Raji (cell line): ENCODE data around the gene CYP27C1.

Source experiments
- POLR2A ChIP-seq: IDR thresholded peaks from 2 replicates; pipeline ENCODE4 v1.6.1; 2011; ENCODE audit warnings: low read depth, low read length, control low read depth; ENCODE audit not compliant: insufficient read depth

Gene CYP27C1

GRCh38 chr2:127153691-127154158 lies 66.4 kb downstream of the CYP27C1 start:
- no peak for TF ChIP-seq POLR2A

DNA sequence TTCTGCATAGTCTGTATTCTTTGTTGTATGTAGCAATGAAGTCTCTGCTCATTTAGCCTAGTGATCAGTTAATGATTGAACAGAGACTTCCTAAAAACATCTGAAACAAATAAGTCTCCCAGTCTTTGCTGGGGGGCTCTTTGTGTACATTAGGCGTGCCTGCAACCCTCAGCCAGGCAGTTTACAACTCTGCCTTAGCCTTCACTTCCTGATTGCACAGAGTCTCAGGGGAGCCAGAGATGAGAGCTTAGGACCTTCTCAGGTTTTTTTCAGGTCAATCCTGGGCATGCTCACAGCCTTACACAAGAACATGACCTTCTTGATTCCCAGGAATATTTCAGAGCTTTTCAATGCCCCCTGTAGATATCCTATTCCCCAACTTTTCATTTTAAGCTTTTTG lies 69.1 kb downstream of the CYP27C1 start:
- TF ChIP-seq POLR2A = no peak

DNA sequence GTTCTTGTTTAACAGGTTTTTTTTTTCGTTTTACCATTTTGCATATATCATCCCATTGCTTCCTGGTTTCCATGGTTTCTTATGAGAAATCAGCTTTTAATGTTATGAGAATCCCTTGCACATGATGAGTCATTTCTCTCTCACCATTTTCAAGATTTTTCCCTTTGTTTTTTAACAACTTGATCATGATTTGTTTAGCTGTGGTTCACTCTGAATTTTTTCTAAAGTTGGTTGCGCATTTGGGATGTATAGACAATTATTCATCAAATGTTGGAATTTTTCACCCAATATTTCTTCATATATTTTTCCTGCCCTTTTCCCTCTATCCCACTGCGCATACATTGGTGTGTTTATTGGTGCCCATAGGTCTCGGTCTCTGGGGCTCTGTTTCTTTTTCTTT lies 70.7 kb downstream of the CYP27C1 start:
- TF ChIP-seq POLR2A = no peak

DNA sequence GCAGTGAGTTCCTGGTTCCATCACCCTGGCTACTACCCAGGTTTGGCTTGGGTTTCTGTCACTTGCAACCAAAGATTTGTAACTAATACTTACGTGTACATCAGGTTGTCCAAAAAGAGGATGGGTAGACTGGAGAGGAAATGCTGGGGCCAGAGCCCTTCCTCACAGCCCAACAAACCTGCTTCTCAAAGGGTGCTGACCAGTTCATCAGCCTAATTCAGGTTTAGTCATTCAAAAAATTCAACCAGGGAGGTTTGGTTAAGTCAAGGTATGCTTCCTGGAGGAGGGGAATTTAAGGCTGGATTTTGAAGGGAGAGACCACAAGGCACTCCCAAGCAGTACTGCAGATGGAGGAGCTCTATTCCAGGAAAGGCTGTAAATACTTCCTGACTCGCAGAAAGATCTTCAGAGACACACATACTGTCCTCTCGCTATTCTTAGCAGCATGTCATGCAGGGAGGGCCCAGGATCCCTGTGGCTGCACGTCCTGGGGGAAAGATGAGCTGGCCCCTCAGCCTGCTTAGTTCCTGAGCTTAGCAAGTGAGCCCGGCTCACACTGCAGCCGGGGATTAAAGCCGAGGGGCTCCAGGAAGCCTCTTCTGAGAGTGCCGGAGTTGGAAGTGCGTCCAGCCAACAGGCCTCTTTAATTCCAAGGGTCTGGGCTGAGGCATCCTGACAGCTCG lies 73.1 kb downstream of the CYP27C1 start:
- TF ChIP-seq POLR2A = no peak

GRCh38 chr2:127146071-127146725 lies 73.9 kb downstream of the CYP27C1 start:
- no peak for TF ChIP-seq POLR2A

DNA sequence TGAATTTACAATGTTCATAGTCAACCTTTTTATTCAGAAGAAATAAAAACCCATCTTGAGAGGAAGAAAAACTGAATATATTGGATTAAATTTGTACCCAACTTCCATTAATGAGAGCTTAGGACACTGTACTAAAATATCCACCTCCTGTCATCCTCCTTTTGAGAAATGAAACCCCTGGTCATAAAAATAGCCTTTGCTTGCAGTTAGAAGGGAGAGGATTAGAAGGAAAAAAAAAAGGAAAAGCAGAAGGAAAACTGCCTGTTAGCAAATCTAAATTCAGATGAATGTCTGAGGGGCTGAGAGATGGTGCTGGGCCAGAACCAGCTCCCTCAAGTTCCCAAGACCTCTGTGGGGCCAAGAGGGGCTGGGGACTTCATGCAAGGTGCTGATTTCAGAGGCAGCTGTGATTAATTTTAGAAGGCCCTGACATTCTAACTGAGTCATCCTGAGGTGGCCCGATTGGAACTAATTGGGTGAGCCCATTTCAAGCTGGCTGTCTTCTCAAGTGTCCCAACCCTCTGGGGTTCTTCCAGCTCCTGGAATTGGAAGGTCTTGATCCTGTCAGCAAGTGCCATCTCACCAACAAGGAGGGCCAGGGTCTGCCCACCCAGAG lies 74.7 kb downstream of the CYP27C1 start:
- TF ChIP-seq POLR2A = no peak

GRCh38 chr2:127143841-127144782 lies 76.0 kb downstream of the CYP27C1 start:
- no peak for TF ChIP-seq POLR2A

DNA sequence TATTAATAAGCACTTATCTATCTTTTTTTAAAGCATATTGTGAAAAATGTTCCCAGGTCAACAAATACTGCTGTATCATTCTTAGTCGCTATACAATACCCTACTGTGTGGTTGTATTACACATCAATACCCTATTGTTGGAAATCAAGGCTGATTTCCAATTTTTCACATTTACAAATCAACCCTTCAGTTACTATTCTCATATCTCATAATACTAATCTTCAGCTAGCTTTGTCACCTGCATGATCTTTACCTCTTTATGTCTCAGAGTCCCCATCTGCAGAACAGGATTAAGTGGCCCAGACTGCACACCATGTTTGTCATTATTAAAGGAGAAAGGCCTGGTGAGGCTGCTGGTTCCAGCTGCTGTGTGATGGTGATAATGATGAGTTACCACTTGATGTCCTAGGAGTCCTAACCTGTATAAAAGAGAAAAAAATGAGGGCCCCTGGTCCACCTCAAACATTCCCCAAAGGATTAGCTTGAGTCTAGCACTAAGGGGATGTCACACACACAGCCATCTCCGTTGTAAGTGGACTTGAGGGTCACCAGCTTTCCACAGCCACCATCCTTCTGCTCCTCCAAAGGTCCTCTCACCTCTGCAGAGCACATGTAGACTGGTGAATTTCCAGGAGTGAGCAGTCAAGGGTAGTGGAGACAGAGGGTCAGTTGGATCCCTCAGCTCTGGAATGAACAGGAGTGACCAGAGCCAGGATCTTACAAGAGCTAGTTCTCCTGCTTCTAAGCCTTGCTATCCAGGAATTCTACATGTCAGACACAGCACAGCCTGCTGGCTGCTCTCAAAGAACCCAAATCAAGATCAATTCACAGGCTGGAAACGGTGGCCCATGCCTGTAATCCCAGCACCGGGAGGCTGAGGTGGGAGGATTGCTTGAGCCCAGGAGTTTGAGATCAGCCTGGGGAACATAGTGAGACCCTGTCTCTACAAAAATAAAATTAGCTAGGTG lies 77.2 kb downstream of the CYP27C1 start:
- no peak for TF ChIP-seq POLR2A

DNA sequence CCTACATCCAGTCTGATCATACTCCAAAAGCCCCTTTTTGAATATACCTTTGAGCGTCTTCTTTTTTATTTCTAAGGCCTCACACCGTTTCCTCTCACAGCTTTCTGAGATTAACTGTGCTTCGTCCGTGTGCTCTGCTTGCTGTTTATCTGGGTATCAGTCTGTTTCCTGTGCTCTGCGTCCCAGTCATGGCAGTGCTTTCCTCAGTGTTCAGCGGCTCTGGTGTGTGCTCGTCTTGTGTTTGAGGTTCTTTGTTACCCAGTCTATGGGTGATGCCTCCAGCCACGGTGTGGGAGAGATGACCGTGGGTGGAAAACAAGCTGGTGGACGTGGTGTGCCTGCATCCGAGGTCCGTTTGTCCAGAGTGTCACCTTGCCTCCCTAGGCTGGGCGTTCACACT lies 79.6 kb downstream of the CYP27C1 start:
- no peak for TF ChIP-seq POLR2A

- TF ChIP-seq POLR2A = no peak
These were observed 80.3 kb downstream of the CYP27C1 start for GRCh38 chr2:127139766-127140165.

DNA sequence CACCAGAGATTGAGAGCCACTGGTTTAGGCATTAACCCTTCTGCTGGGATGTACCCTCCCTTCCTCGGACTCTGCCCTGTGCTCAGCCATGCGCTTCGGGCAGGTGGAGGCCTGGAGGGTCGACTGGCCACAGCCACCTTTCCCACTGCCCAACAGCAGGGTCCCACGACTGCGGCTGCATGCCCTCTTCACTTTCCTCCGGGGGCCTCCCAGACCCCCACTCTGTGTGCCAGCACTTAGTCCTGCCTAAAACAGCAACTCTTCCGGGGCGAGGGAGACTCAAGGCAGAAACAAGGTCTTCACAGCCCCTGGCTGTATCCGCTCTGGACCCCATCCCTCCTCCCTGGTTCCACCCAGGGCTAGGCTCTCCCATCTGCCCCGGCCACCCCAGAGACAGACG lies 81.8 kb downstream of the CYP27C1 start:
- no peak for TF ChIP-seq POLR2A

- TF ChIP-seq POLR2A = no peak
These were observed 82.4 kb downstream of the CYP27C1 start for GRCh38 chr2:127137741-127138140.

- no peak for TF ChIP-seq POLR2A
These were observed 82.9 kb downstream of the CYP27C1 start for GRCh38 chr2:127137225-127137624.
